GM23248 (cell line): ENCODE measurements around the gene GDPGP1. TPM values are rescaled to one million over a fixed set of nuclear protein-coding genes. Genes with fewer than 3 reads are reported as not detected.

Source experiments
- DNase-seq: peaks from one replicate; pipeline ENCODE4 v3.0.0-alpha.2; 2015
- H2AFZ ChIP-seq: fragments of 200-600 bp; sonication (generic); 2 replicates; pipeline ENCODE4 v1.6.1; 2016; ENCODE audit warnings: antibody characterized with exemption
- H3F3A ChIP-seq: fragments of 200-600 bp; sonication (generic); 2 replicates; pipeline ENCODE4 v1.6.1; 2016; ENCODE audit warnings: mild to moderate bottlenecking, antibody characterized with exemption, mixed run types; ENCODE audit not compliant: insufficient read depth
- H3K27ac ChIP-seq: fragments of 200-600 bp; sonication (generic); 2 replicates; pipeline ENCODE4 v1.5.1; 2016; ENCODE audit warnings: mild to moderate bottlenecking
- H3K27me3 ChIP-seq: fragments of 200-600 bp; sonication (generic); replicated peaks from 2 replicates; pipeline ENCODE4 v1.6.1; 2016; ENCODE audit warnings: mild to moderate bottlenecking; ENCODE audit not compliant: insufficient read depth
- H3K36me3 ChIP-seq: fragments of 200-600 bp; sonication (generic); 2 replicates; pipeline ENCODE4 v1.6.1; 2016; ENCODE audit warnings: low read depth, mild to moderate bottlenecking
- H3K4me1 ChIP-seq: fragments of 200-600 bp; sonication (generic); 2 replicates; pipeline ENCODE4 v1.6.1; 2016; ENCODE audit warnings: mild to moderate bottlenecking; ENCODE audit not compliant: insufficient read depth
- H3K4me2 ChIP-seq: fragments of 200-600 bp; sonication (generic); one replicate; pipeline ENCODE4 v1.6.1; 2016; ENCODE audit warnings: mild to moderate bottlenecking; ENCODE audit not compliant: unreplicated experiment
- H3K4me3 ChIP-seq: fragments of 200-600 bp; sonication (generic); 2 replicates; pipeline ENCODE4 v1.5.1; 2016; ENCODE audit warnings: mild to moderate bottlenecking
- H3K79me2 ChIP-seq: fragments of 200-600 bp; sonication (generic); 2 replicates; pipeline ENCODE4 v1.6.1; 2016; ENCODE audit warnings: mild to moderate bottlenecking; ENCODE audit not compliant: insufficient read depth
- H3K9ac ChIP-seq: fragments of 200-600 bp; sonication (generic); 2 replicates; pipeline ENCODE4 v1.6.1; 2016; ENCODE audit warnings: mild to moderate bottlenecking
- H3K9me2 ChIP-seq: fragments of 200-600 bp; sonication (generic); 2 replicates; pipeline ENCODE4 v1.6.1; 2016; ENCODE audit warnings: mixed run types, mild to moderate bottlenecking, moderate library complexity; ENCODE audit not compliant: insufficient read depth
- H3K9me3 ChIP-seq: fragments of 200-600 bp; sonication (generic); one replicate; pipeline ENCODE4 v1.6.1; 2017; ENCODE audit warnings: low read depth
- H4K20me1 ChIP-seq: fragments of 200-600 bp; sonication (generic); 2 replicates; pipeline ENCODE4 v1.6.0; 2016; ENCODE audit not compliant: insufficient read depth
- EZH2 ChIP-seq: fragments of 200-600 bp; sonication (generic); IDR thresholded peaks from 2 replicates; pipeline ENCODE4 v1.6.1; 2018; ENCODE audit warnings: antibody characterized with exemption, mild to moderate bottlenecking; ENCODE audit not compliant: insufficient read depth, poor library complexity, severe bottlenecking
- EZH2phosphoT487 ChIP-seq: fragments of 200-600 bp; sonication (generic); IDR thresholded peaks from 2 replicates; pipeline ENCODE4 v1.6.1; 2018; ENCODE audit warnings: antibody characterized with exemption, moderate library complexity, mild to moderate bottlenecking, low read depth; ENCODE audit not compliant: insufficient read depth
- WGBS, 2 experiments: methylation state at CpG; one replicate each; pipeline ENCODE4 v1.1.6; 2015 to 2017; ENCODE audit warnings: low lambda C conversion rate in 2 of 2, low coverage in 1 of 2; ENCODE audit errors: missing lambda C conversion rate in 2 of 2; 5-methylcytosine and 5-hydroxymethylcytosine counted together
- in situ Hi-C: fragments of 300-500 bp; cut with MboI; formaldehyde crosslinking; loops from 2 replicates; pipeline ENCODE4 v1.15.0; 2020
- polyA plus RNA-seq: library from polyadenylated mRNA; unstranded; fragments of >200 nt; fragmentation: Nextera tagmentation; extraction: Ambion mirVana; gene quantifications from 2 replicates; pipeline ENCODE4 v1.2.1, GENCODE V29; 2016
- total RNA-seq: library from RNA; depleted of rRNA; stranded (reverse); fragments of >200 nt; shearing (Covaris generic); gene quantifications from 2 replicates; pipeline ENCODE4 v1.2.3, GENCODE V29; 2014

Gene GDPGP1
- total and polyA plus RNA-seq, 2 experiments from 2014 or later: 1.3 to 9.0 TPM

DNA sequence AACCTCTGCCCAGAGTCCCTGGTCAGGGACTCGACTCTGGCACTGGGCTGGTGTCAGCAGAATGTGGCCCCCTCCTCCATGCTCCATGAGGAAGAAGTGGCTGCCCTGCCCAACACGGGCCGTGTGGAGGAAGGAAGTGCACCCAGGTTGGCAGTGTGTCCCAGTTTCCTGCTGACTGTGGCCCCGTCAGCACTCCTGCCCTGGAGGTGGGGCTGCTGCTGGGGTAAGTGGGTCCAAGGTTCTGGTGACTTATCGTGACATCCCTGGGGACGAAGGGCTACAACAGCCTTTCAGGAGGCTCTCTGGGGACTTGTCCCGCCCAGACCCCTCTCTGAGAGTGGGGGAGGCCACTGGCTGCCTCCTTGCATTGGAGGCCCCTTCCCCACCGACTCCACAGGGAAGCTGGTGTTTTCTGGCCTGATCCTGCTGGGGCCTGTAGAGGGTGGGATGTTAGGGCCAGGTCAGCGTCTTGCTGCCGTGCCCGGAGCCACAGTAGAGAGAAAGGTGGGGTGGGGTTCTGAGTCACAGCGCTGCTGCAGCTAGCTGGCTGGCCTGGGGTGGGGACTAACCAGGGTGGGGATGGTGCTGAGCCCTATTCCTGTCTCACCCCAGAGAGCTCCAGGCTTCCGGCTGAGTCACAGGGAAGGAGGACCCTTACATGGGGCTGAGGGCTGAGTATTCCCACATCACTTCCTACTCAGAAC lies 22.4 kb upstream of the GDPGP1 start:
- Histone ChIP-seq H3K4me3 (no peak overlapping the region), H3K27ac (no peak overlapping the region), H3K9ac (no peak overlapping the region), H3K27me3 (no peaks in the 10 kb centered on the region), H3K9me3 (no peaks in the 10 kb centered on the region), H4K20me1 (no peaks in the 10 kb centered on the region), H2AFZ (no peak overlapping the region), H3F3A (no peaks in the 10 kb centered on the region), H3K79me2 (no peaks in the 10 kb centered on the region), H3K36me3 (no peaks in the 10 kb centered on the region), H3K9me2 (no peaks in the 10 kb centered on the region), H3K4me1 (no peaks in the 10 kb centered on the region), H3K4me2 (no peak overlapping the region)
- in situ Hi-C loops: no loop called here
- WGBS, 2 experiments: 78 to 90% methylated on average over 12 to 13 of the region's 13 CpGs
- TF ChIP-seq EZH2 (no peak), EZH2phosphoT487 (no peak)
- peak; percentile 36 for DNase-seq

DNA sequence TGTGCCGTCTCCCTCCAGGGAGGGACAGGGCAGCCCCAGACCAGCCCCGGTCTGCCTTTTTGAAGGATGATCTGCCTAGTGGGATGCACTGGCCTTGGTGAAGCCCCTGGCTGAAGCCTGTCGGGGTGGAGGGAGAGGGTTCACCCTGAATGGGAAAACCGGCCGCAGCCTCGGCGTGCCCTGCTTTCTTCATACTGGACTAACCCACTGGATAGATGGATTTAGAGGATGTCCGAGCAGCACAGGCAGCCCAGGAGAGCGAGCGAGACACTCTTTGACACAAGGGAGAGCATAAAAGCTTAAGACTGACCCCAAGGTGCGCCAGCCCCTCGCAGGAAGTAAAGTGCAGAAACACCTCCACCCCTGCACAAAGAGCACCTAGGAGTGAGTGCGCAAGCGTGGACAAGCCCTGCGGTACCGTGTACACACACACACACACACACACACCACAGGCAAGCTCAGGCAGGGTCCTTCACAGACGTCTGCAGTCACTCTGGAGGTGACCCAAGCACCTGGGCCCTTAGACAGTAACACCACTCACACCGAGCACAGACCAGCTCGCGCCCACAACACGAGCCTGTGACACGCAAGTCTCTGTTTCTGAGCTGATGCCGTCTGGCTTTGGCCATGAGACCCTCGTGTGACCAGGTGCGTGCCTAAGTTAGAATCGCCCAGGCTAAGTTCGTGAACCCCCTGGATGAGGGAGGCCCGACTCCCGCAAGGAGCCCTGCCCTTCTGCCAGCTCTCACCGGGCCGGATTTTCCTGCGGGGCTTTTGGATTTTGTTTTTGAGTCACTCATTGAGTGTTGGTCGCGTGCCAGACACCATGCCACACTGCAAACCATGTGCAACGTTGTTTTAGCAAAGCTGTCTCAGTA lies 21.5 kb upstream of the GDPGP1 start:
- in situ Hi-C loops: no loop called here
- Histone ChIP-seq H3K79me2 (no peaks in the 10 kb centered on the region), H3K9me3 (no peaks in the 10 kb centered on the region), H3K36me3 (no peaks in the 10 kb centered on the region), H3F3A (no peaks in the 10 kb centered on the region), H3K9ac (no peak overlapping the region), H3K4me1 (no peaks in the 10 kb centered on the region), H3K27me3 (no peaks in the 10 kb centered on the region), H3K27ac (no peak overlapping the region), H3K4me2 (no peak overlapping the region), H3K4me3 (no peak overlapping the region), H2AFZ (no peak overlapping the region), H3K9me2 (no peaks in the 10 kb centered on the region), H4K20me1 (no peaks in the 10 kb centered on the region)
- TF ChIP-seq EZH2 (no peak), EZH2phosphoT487 (no peak)
- DNase-seq: no peak
- WGBS, 2 experiments: 86 to 88% methylated on average over 34 to 35 of the region's 35 CpGs

DNA sequence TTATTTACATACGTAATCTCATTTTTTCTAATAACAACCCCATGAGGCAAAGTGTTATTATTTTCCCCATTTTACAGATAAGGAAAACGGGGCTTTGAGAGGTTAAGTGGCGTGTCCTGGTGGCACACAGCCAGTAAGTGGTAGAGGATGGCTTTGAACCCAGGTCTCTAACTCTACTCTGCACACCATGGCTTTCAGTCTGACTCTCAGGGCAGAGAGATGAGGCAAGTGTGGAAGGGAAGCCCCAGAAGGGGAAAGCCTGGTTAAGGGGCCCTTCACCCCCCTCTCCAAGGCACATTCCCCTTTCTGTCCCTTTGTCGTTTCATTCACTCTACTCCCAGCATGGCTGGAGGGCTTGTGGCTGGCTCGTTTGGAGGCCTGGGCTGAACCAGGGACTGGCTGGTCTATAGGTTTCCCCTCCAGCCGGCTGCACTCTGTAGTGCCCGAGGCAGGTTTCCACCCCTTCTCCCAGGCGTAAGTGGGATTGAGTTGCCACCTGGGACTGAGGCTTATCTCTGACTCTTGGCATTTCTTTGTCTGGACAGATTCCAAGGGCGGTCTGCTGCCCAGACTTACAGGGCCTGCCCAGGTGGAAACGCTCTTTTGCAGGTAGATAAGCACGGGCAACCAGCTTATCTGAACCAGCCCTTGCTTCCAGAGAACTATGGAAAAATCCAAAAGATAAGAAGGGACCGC lies 20.7 kb upstream of the GDPGP1 start:
- 85 to 87% methylated on average over 12 of the region's 12 CpGs for WGBS, 2 experiments
- Histone ChIP-seq H3K27me3 (no peaks in the 10 kb centered on the region), H3K9ac (no peak overlapping the region), H3K9me3 (no peaks in the 10 kb centered on the region), H3K4me3 (no peak overlapping the region), H2AFZ (no peak overlapping the region), H3K36me3 (no peaks in the 10 kb centered on the region), H4K20me1 (no peaks in the 10 kb centered on the region), H3F3A (no peaks in the 10 kb centered on the region), H3K4me1 (no peaks in the 10 kb centered on the region), H3K9me2 (no peaks in the 10 kb centered on the region), H3K79me2 (no peaks in the 10 kb centered on the region), H3K27ac (no peak overlapping the region), H3K4me2 (no peak overlapping the region)
- DNase-seq: no peak
- in situ Hi-C loops: no loop called here
- TF ChIP-seq EZH2 (no peak), EZH2phosphoT487 (no peak)

DNA sequence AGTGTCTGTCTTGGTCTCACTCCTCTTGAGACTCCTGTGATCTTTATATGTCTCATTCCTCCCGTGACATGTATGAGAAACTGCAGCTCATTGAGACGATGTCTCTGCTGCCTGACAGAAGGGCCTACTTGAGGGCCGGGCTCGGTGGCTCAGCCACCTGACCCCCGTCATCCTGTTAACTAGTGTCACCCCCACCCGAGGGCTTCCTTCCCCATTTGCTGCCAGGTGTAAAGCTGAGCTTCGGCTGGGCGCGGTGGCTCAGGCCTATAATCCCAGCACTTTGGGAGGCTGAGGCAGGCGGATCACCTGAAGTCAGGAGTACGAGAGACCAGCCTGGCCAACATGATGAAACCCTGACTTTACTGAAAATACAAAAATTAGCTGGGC lies 20.2 kb upstream of the GDPGP1 start:
- 92 to 93% methylated on average over 11 of the region's 11 CpGs for WGBS, 2 experiments

More for the DNA sequence above, 20.2 kb upstream of the GDPGP1 start:
- H3K4me1 ChIP-seq: no peaks in the 10 kb centered on the region
- H3K36me3 ChIP-seq: no peaks in the 10 kb centered on the region
- H3F3A ChIP-seq: no peaks in the 10 kb centered on the region
- no peak overlapping the region for H3K4me2 ChIP-seq
- no peak for DNase-seq
- H3K79me2 ChIP-seq: no peaks in the 10 kb centered on the region
- in situ Hi-C loops: no loop called here
- TF ChIP-seq EZH2phosphoT487: no peak
- no peak for TF ChIP-seq EZH2
- no peaks in the 10 kb centered on the region for H3K9me3 ChIP-seq
- no peaks in the 10 kb centered on the region for H3K9me2 ChIP-seq
- no peak overlapping the region for H3K4me3 ChIP-seq
- no peaks in the 10 kb centered on the region for H3K27me3 ChIP-seq
- H3K9ac ChIP-seq: no peak overlapping the region
- H2AFZ ChIP-seq: no peak overlapping the region
- H4K20me1 ChIP-seq: no peaks in the 10 kb centered on the region
- H3K27ac ChIP-seq: no peak overlapping the region
